GM18907 (cell line): ENCODE results near the gene SFXN2.
A peak's percentile ranks its signal among the peaks of the same experiment; 100 is the strongest.
"Not testable (repeated sequence)": the region's sequence is repeated elsewhere in the genome, so short reads cannot be mapped to it uniquely, and the experiment has no call there.

ENCODE experiments used
- ATAC-seq: cut with Tn5 transposase; IDR thresholded peaks from one replicate; pipeline ENCODE4 v1.9.1; 2021; ENCODE audit warnings: mild to moderate bottlenecking, moderate library complexity; ENCODE audit not compliant: unreplicated experiment

Gene SFXN2

GRCh38 chr10:102714621-102715455 lies at the start of gene SFXN2:
TSS of gene SFXN2 (plus strand) at chr10:102714636. CDS start at chr10:102726637, 12,001 bp downstream.
- ATAC-seq, result peak; percentile 33

- ATAC-seq, result no peak
Observed at GRCh38 chr10:102665904-102666509, 48.4 kb upstream of the SFXN2 start.

- ATAC-seq, result not testable (repeated sequence)
Observed at GRCh38 chr10:102667411-102667810, 47.0 kb upstream of the SFXN2 start.

GRCh38 chr10:102668326-102669107 lies 45.9 kb upstream of the SFXN2 start:
- no peak for ATAC-seq

- no peak for ATAC-seq
Observed at GRCh38 chr10:102669206-102670064, 45.0 kb upstream of the SFXN2 start.

GRCh38 chr10:102670065-102670670 lies 44.3 kb upstream of the SFXN2 start:
- no peak for ATAC-seq

GRCh38 chr10:102670871-102671434 lies 43.5 kb upstream of the SFXN2 start:
- no peak for ATAC-seq

GRCh38 chr10:102673236-102673818 lies 41.1 kb upstream of the SFXN2 start:
- ATAC-seq, result no peak

- ATAC-seq, result no peak
Observed at GRCh38 chr10:102673819-102674511, 40.5 kb upstream of the SFXN2 start.

GRCh38 chr10:102674566-102674965 lies 39.9 kb upstream of the SFXN2 start:
- ATAC-seq, result no peak

- ATAC-seq, result no peak
Observed at GRCh38 chr10:102675011-102675665, 39.3 kb upstream of the SFXN2 start.

GRCh38 chr10:102675666-102676533 lies 38.5 kb upstream of the SFXN2 start:
- no peak for ATAC-seq

- ATAC-seq, result no peak
Observed at GRCh38 chr10:102676534-102677315, 37.7 kb upstream of the SFXN2 start.

- no peak for ATAC-seq
Observed at GRCh38 chr10:102677331-102678067, 36.9 kb upstream of the SFXN2 start.

GRCh38 chr10:102678068-102678400 lies 36.4 kb upstream of the SFXN2 start:
- ATAC-seq, result no peak

- ATAC-seq, result no peak
Observed at GRCh38 chr10:102678842-102679289, 35.6 kb upstream of the SFXN2 start.
